Breast epithelium (tissue), 3 donors: ENCODE data around the gene SKIL.

Source experiments
- POLR2A ChIP-seq: fragments of 450-650 bp; IDR thresholded peaks from one replicate; pipeline ENCODE4 v1.6.1; 2016; ENCODE audit warnings: antibody characterized with exemption, mild to moderate bottlenecking, moderate library complexity
- TF ChIP-seq, protein P1 (sequence below), 3 donors: fragments of 450-650 bp; IDR thresholded peaks; one replicate each; pipeline ENCODE4 v1.5.1; 2016 to 2017; ENCODE audit warnings: antibody characterized with exemption in 3 of 3, mild to moderate bottlenecking in 3 of 3, moderate library complexity in 3 of 3

GRCh38 chr3:170356596-170357175 is 829 bp upstream of the SKIL start:
- TF ChIP-seq POLR2A: no peak
- TF ChIP-seq, protein P1, sequence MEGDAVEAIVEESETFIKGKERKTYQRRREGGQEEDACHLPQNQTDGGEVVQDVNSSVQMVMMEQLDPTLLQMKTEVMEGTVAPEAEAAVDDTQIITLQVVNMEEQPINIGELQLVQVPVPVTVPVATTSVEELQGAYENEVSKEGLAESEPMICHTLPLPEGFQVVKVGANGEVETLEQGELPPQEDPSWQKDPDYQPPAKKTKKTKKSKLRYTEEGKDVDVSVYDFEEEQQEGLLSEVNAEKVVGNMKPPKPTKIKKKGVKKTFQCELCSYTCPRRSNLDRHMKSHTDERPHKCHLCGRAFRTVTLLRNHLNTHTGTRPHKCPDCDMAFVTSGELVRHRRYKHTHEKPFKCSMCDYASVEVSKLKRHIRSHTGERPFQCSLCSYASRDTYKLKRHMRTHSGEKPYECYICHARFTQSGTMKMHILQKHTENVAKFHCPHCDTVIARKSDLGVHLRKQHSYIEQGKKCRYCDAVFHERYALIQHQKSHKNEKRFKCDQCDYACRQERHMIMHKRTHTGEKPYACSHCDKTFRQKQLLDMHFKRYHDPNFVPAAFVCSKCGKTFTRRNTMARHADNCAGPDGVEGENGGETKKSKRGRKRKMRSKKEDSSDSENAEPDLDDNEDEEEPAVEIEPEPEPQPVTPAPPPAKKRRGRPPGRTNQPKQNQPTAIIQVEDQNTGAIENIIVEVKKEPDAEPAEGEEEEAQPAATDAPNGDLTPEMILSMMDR (IDR thresholded peaks at IDR 0.05): no peak
